GM12878 (cell line): Measurements from ENCODE around the gene ABCA3. TPM values are rescaled to one million over a fixed set of nuclear protein-coding genes. Genes with fewer than 3 reads are reported as not detected.

Source experiments
- ATAC-seq: fragments of 200-7000 bp; cut with Tn5 transposase; 3 replicates; pipeline ENCODE4 v1.9.1; 2020; ENCODE audit warnings: mild to moderate bottlenecking, moderate library complexity
- BruUV-seq: library from RNA; stranded (reverse); fragments of 400-500 nt; replicated peaks from 2 replicates; lab custom pipeline; 2021; lab: Mats Ljungman, UMichigan
- CTCF ChIA-PET: fragments of 300-600 bp; sonication (Branson Sonifier 250); formaldehyde crosslinking; extraction: SDS; loops from one replicate; lab custom pipeline; 2021; ENCODE audit warnings: inconsistent platforms; lab: Yijun Ruan, JAX
- POLR2A ChIA-PET: fragments of 350-600 bp; formaldehyde crosslinking; extraction: SDS; loops from one replicate; lab custom pipeline; 2021; ENCODE audit warnings: inconsistent platforms; lab: Charles Lee
- RAD21 ChIA-PET: fragments of 300-600 bp; sonication (Branson Sonifier 250); formaldehyde crosslinking; loops from one replicate; lab custom pipeline; 2023; ENCODE audit warnings: antibody characterized with exemption; ENCODE audit not compliant: unreplicated experiment; lab: Charles Lee
- SMC1A ChIA-PET: fragments of 300-600 bp; sonication (Branson Sonifier 250); formaldehyde crosslinking; loops from one replicate; lab custom pipeline; 2023; ENCODE audit not compliant: unreplicated experiment, uncharacterized antibody; lab: Charles Lee
- DNase-seq: peaks from one replicate; pipeline ENCODE4 v3.0.0-alpha.2; 2011; ENCODE audit warnings: low read depth, low spot score
- FAIRE-seq: peaks from 3 replicates; lab custom pipeline; 2011; peaks lifted over from hg19 to GRCh38; lab: Jason Lieb, UNC
- H2AFZ ChIP-seq: 2 replicates; pipeline ENCODE4 v1.6.0; 2011; ENCODE audit warnings: low read depth, low read length, control low read depth; ENCODE audit not compliant: control insufficient read depth
- H3K27ac ChIP-seq: 2 replicates; pipeline ENCODE4 v1.5.1; 2011; ENCODE audit warnings: control low read depth; ENCODE audit not compliant: control insufficient read depth, insufficient read depth
- H3K27me3 ChIP-seq, 2 experiments: replicated peaks in 1 of 2; 2 replicates each; pipeline versions ENCODE4 v1.6.0 to v1.6.1; 2011; ENCODE audit warnings: low read length in 1 of 2; ENCODE audit not compliant: control insufficient read depth in 2 of 2, insufficient read depth in 2 of 2
- H3K36me3 ChIP-seq, 2 experiments: 2 replicates each; pipeline ENCODE4 v1.5.1; 2011; ENCODE audit warnings: low read length in 1 of 2; ENCODE audit not compliant: control insufficient read depth in 2 of 2, insufficient read depth in 2 of 2
- H3K4me1 ChIP-seq: 2 replicates; pipeline ENCODE4 v1.6.1; 2011; ENCODE audit warnings: mild to moderate bottlenecking, low read length, moderate library complexity, mixed read lengths; ENCODE audit not compliant: control insufficient read depth, insufficient read depth
- H3K4me2 ChIP-seq: 2 replicates; pipeline ENCODE4 v1.6.0; 2011; ENCODE audit warnings: control low read depth; ENCODE audit not compliant: control insufficient read depth, insufficient read depth
- H3K4me3 ChIP-seq: fragments of 200-600 bp; sonication (generic); 2 replicates; pipeline ENCODE4 v1.5.1; 2016
- H3K79me2 ChIP-seq: 2 replicates; pipeline ENCODE4 v1.6.0; 2011; ENCODE audit warnings: low read length; ENCODE audit not compliant: control insufficient read depth, insufficient read depth
- H3K9ac ChIP-seq: 2 replicates; pipeline ENCODE4 v1.8.0; 2011; ENCODE audit warnings: low read length, control low read depth, mixed read lengths; ENCODE audit not compliant: control insufficient read depth, insufficient read depth
- H3K9me3 ChIP-seq: replicated peaks from 3 replicates; pipeline ENCODE4 v1.5.1; 2011; ENCODE audit warnings: mild to moderate bottlenecking, low read length; ENCODE audit not compliant: control insufficient read depth, insufficient read depth
- H4K20me1 ChIP-seq: 2 replicates; pipeline ENCODE4 v1.6.0; 2011; ENCODE audit not compliant: control insufficient read depth, insufficient read depth
- CHD1 ChIP-seq: IDR thresholded peaks from 2 replicates; pipeline ENCODE4 v1.6.1; 2012; ENCODE audit warnings: low read depth, low read length, improper control_type of control experiment
- E4F1 ChIP-seq: fragments of 450-650 bp; IDR thresholded peaks from 2 replicates; pipeline ENCODE4 v1.6.1; 2018; ENCODE audit warnings: borderline replicate concordance, mild to moderate bottlenecking; ENCODE audit not compliant: partially characterized antibody
- HCFC1 ChIP-seq: fragments of 150-350 bp; IDR thresholded peaks from 2 replicates; pipeline ENCODE4 v1.6.1; 2014; ENCODE audit warnings: low read length
- HDAC2 ChIP-seq: fragments of 200-600 bp; sonication (generic); IDR thresholded peaks from 2 replicates; pipeline ENCODE4 v1.6.1; 2017
- HDAC6 ChIP-seq: fragments of 200-600 bp; sonication (generic); IDR thresholded peaks from one replicate; pipeline ENCODE4 v1.8.0; 2017; ENCODE audit warnings: antibody characterized with exemption; ENCODE audit not compliant: unreplicated experiment
- HDGF ChIP-seq: fragments of 450-650 bp; IDR thresholded peaks from 2 replicates; pipeline ENCODE4 v1.6.1; 2016; ENCODE audit warnings: antibody characterized with exemption
- MTA2 ChIP-seq: fragments of 450-650 bp; IDR thresholded peaks from 2 replicates; pipeline ENCODE4 v1.6.1; 2016; ENCODE audit warnings: low read depth, mild to moderate bottlenecking, moderate library complexity
- SIX5 ChIP-seq: IDR thresholded peaks from 2 replicates; pipeline ENCODE4 v1.6.1; 2011; ENCODE audit warnings: mild to moderate bottlenecking, low read depth, low read length, moderate library complexity; ENCODE audit not compliant: severe bottlenecking
- SMC3 ChIP-seq: IDR thresholded peaks from 2 replicates; pipeline ENCODE4 v1.6.1; 2011; ENCODE audit warnings: low read length, improper control_type of control experiment, borderline replicate concordance
- ZNF274 ChIP-seq: IDR thresholded peaks from one replicate; pipeline ENCODE4 v1.8.0; 2011; ENCODE audit not compliant: insufficient read length, insufficient read depth
- WGBS: methylation state at CpG from one replicate; pipeline ENCODE4 v1.1.6; 2016; ENCODE audit warnings: low lambda C conversion rate; ENCODE audit not compliant: insufficient replicate concordance, insufficient coverage; ENCODE audit errors: missing lambda C conversion rate; 5-methylcytosine and 5-hydroxymethylcytosine counted together
- in situ Hi-C: fragments of 300-500 bp; cut with MboI; formaldehyde crosslinking; loops from 9 replicates; pipeline ENCODE4 v1.14.3; 2018; ENCODE audit warnings: mixed read lengths
- intact Hi-C: fragments of 100-400 bp; cut with micrococcal nuclease; formaldehyde crosslinking; loops from one replicate; pipeline ENCODE4 v1.14.2; 2022; ENCODE audit not compliant: unreplicated experiment
- polyA plus RNA-seq, 11 experiments: library from polyadenylated mRNA; depleted of rRNA in 4 of 11; unstranded in 6 of 11; stranded (reverse) in 5 of 11; fragments of >200 nt; fragmentation: Nextera tagmentation in 4 of 11; fragmentation: Illumina TruSeq in 1 of 11; extraction: Ambion mirVana in 4 of 11; extraction: Trizol in 1 of 11; gene quantifications; 1 replicate in 1 of 11; 2 replicates in 10 of 11; pipeline versions ENCODE4 v1.2.1 to v1.2.3, GENCODE V29; 2011 to 2016; ENCODE audit warnings: inconsistent platforms in 2 of 11, missing spikeins in 2 of 11, low read depth in 1 of 11
- total RNA-seq, 4 experiments: library from RNA; depleted of rRNA in 3 of 4; stranded (reverse); fragments of >200 nt in 3 of 4; fragmentation: Illumina TruSeq in 1 of 4; extraction: Trizol in 1 of 4; gene quantifications; 2 replicates each; pipeline versions ENCODE4 v1.2.1 to v1.2.3, GENCODE V29; 2013 to 2021

The ABCA3 gene
- total and polyA plus RNA-seq, 10 of the 15 experiments (the other 5 are each of a cell fraction or from before 2014, with no cell fraction given), result 0.71 to 17.6 (median 6.7) TPM

- Histone ChIP-seq H3K4me3 (no peak overlapping the region), H4K20me1 (no peaks in the 10 kb centered on the region), H3K36me3 (no peaks in the 10 kb centered on the region), H3K27me3 (no peaks in the 10 kb centered on the region), H3K27ac (no peak overlapping the region), H2AFZ (no peak overlapping the region), H3K4me1 (no peaks in the 10 kb centered on the region), H3K79me2 (no peaks in the 10 kb centered on the region), H3K4me2 (no peak overlapping the region), H3K9ac (no peak overlapping the region), H3K9me3 (no peaks in the 10 kb centered on the region)
- ChIA-PET SMC1A (no interaction called here), CTCF (interaction anchor here (0.5 kb wide), 1 partner anchor 385 kb away, joined by 3 read pairs; the partner anchor contains the start of gene MSRB1), POLR2A (interaction anchor here (0.6 kb wide), 1 partner anchor 19 kb away, joined by 3 read pairs; no protein-coding TSS in a partner anchor), RAD21 (interaction anchor here (1.1 kb wide), 1 partner anchor 77 kb away, joined by 3 read pairs; the partner anchor contains the start of gene ECI1)
- in situ Hi-C loops (no loop called here), intact Hi-C loops (no loop called here)
- DNase-seq (no peak), FAIRE-seq (no peak), ATAC-seq (no peak)
- WGBS, result 71% methylated on average over 12 of the region's 12 CpGs
- no TSS peak for BruUV-seq
- no peak for TF ChIP-seq HDGF
- TF ChIP-seq MTA2, result no peak
- no peak for TF ChIP-seq SMC3
- no peak for TF ChIP-seq SIX5
Observed at GRCh38 chr16:2328428-2328827, 12.1 kb downstream of the ABCA3 start.

- H3K27ac ChIP-seq, result no peak overlapping the region
- H3K79me2 ChIP-seq, result no peaks in the 10 kb centered on the region
- ChIA-PET POLR2A (no interaction called here), CTCF (no interaction called here), SMC1A (no interaction called here), RAD21 (no interaction called here)
- no peak overlapping the region for H3K4me2 ChIP-seq
- no peak for ATAC-seq
- H3K27me3 ChIP-seq, result no peaks in the 10 kb centered on the region
- no peak for TF ChIP-seq HDAC6
- no peak for TF ChIP-seq E4F1
- no peak for TF ChIP-seq HDAC2
- TF ChIP-seq ZNF274, result no peak
- no peak for TF ChIP-seq CHD1
- TF ChIP-seq HCFC1, result no peak
- H2AFZ ChIP-seq, result no peak overlapping the region
- no peaks in the 10 kb centered on the region for H3K9me3 ChIP-seq
- FAIRE-seq, result no peak
- BruUV-seq, result no TSS peak
- in situ Hi-C loops, result no loop called here
- no peaks in the 10 kb centered on the region for H4K20me1 ChIP-seq
- intact Hi-C loops, result no loop called here
- no peak for DNase-seq
- H3K36me3 ChIP-seq, result no peaks in the 10 kb centered on the region
- WGBS, result 84% methylated on average over 11 of the region's 11 CpGs
- H3K4me3 ChIP-seq, result no peak overlapping the region
- H3K4me1 ChIP-seq, result no peaks in the 10 kb centered on the region; the same call in 1 of the 2 replicates
- no peak overlapping the region for H3K9ac ChIP-seq
Observed at GRCh38 chr16:2326191-2326590, 14.3 kb downstream of the ABCA3 start.
